NCI-H345 treated with DMSO at 0.1 percent for 48 hours (cell line): ENCODE results near the gene SORBS2.

Source experiments
- DNase-seq: peaks from one replicate; lab custom pipeline; 2025; ENCODE audit not compliant: unreplicated experiment; lab: John Stamatoyannopoulos, UW

SORBS2 gene

DNA sequence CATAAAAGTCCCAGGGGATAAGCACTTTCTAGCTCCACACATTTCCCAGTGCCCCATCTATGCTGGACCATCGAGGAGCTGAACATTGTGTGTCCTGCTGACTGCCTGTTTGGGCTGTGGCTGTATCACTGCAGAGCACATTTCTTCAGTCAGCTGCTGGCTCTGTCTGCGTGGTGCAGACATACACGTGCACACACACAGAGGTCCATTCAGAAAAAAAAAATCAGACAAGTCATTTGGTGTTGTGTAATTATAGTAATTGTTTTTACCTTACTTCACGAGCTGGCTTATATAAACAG, 275.6 kb downstream of the SORBS2 start:
- no peak for DNase-seq

DNA sequence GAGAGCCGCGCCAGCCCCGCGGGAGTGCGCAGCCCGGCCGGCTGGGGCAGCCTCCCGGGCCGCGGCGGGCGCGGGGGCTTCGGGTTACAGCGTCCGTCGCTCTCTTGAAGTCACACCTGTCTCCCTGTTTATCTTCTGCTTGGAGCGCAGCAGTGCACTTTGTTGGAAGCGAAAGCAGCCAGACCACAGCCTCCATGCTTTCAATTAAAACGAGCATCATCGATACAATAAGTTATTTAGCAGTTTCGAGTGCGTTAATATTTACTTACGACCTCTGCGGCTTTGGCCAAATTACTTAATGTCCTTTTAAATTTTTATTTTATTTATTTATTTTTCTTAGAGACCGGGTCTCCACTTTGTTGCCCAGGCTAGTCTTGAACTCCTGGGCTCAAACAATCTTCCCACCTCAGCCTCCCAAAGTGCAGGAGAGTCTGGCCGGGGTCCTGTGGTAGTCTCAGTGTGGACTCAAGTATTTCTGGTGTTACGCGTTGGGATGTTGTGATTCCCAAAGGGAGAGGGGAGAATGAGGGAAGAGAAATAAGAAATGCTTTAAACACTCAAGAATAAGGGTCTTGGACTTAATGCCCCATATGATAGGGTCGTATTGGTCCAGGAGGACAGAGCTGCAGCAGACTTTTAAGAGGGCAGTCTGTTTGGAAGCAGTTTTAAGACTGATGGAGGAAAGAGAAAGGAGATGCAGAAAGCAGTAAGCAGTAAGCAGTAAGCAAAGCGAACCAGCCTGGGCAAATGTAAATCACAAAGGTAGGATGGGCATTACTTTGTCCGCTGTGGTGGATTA, 276.2 kb downstream of the SORBS2 start:
- DNase-seq, result no peak
